Measurements from ENCODE around the gene SLC25A43. TPM values are rescaled to one million over a fixed set of nuclear protein-coding genes. Genes with fewer than 3 reads are reported as not detected.
"Not testable (repeated sequence)": the region's sequence is repeated elsewhere in the genome, so short reads cannot be mapped to it uniquely, and the experiment has no call there.

SLC25A43 gene
- total RNA-seq: 10 to 100 TPM; 18.4 to 33.7 (median 22.2) TPM

GRCh38 chrX:119398974-119399771, at the start of gene SLC25A43:
TSS of gene SLC25A43 (plus strand) at chrX:119399336. CDS start at chrX:119399404, 68 bp downstream.
- ATAC-seq (ENCODE audit: low FRiP score) (peak; percentile 87), DNase-seq (ENCODE audit: low spot score) (no peak)
- TF ChIP-seq CTCF (IDR thresholded peaks at IDR 0.05): no peak

DNA sequence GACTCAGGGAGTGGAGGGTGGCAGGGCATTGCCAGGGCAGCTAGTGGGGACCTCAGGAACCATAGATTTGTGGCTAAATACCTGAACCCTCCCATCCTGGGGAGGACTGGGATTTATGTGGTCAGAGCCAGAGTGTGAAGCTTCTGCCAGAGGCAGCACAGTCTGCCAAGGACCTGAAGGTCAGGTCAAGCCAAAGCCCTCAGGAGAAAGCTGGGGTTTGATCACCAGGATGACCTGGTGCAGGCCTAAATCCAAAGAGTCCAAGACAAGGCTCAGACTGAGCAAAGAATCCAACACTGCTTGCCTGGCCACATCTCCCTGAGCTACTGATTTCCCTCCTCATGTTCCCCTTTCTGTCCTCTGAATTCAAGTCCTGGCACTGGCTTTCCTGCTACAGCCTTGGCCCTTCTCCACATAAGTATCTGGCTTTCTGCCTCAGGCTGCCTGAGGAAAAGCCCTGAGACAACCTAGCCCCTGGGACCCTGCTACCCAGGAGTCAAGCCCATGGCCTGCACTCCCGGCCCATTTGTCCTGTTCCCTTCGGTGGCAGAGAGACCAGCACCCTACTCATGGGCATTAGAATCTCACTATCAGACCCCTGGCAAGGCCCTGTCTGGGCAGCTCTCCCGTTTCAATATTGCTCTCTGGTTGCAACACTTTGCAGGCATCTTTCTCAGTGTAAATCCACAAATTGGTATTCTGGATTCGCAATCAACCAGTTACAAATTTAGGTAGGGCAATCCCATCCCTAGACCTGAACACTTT, 39.3 kb upstream of the SLC25A43 start:
- no peak for ATAC-seq (ENCODE audit: low FRiP score)
- no peak for TF ChIP-seq CTCF (IDR thresholded peaks at IDR 0.05)
- no peak for DNase-seq (ENCODE audit: low spot score)

- not testable (repeated sequence) for DNase-seq (ENCODE audit: low spot score); ATAC-seq (ENCODE audit: low FRiP score)
Observed at GRCh38 chrX:119361451-119361850, 37.7 kb upstream of the SLC25A43 start.

DNA sequence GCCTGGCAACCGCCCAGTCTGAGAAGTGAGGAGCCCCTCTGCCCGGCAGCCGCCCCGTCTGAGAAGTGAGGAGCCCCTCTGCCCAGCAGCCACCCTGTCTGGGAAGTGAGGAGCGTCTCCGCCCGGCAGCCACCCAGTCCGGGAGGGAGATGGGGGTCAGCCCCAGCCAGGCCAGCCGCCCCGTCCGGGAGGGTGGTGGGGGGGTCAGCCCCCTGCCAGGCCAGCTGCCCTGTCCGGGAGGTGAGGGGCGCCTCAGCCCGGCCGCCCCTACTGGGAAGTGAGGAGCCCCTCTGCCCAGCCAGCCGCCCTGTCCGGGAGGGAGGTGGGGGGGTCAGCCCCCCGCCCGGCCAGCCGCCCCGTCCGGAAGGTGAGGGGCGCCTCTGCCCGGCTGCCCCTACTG, 37.1 kb upstream of the SLC25A43 start:
- ATAC-seq (ENCODE audit: low FRiP score); DNase-seq (ENCODE audit: low spot score): not testable (repeated sequence)

- no peak for TF ChIP-seq CTCF (IDR thresholded peaks at IDR 0.05)
- ATAC-seq (ENCODE audit: low FRiP score) (no peak), DNase-seq (ENCODE audit: low spot score) (no peak)
Observed at GRCh38 chrX:119363391-119363790, 35.7 kb upstream of the SLC25A43 start.

GRCh38 chrX:119371861-119372260, 27.3 kb upstream of the SLC25A43 start:
- not testable (repeated sequence) for ATAC-seq (ENCODE audit: low FRiP score); DNase-seq (ENCODE audit: low spot score)

GRCh38 chrX:119374736-119375135, 24.4 kb upstream of the SLC25A43 start:
- no peak for TF ChIP-seq CTCF (IDR thresholded peaks at IDR 0.05)
- no peak for DNase-seq (ENCODE audit: low spot score)
- ATAC-seq (ENCODE audit: low FRiP score): no peak

DNA sequence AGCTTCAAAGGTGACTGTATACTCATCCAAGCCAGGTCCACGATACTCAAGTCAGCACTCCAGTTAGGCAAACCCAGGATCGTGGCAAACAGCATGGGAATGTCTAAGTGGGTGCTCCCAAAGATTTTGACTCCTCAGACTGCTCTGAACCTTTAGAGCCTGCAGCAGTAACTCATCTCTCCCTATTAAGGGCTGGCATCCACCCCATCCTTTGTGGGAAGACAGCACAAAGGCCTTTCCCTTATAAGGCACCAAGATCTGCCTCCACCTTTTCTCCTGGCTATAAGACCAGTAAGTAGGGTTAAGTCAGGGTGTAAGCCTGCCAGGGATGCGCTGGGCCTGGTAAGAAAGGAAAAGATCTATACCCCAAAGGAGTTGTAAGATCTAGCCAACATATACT, 23.6 kb upstream of the SLC25A43 start:
- TF ChIP-seq CTCF (IDR thresholded peaks at IDR 0.05): no peak
- DNase-seq (ENCODE audit: low spot score): no peak
- no peak for ATAC-seq (ENCODE audit: low FRiP score)

Data from omental fat pad (tissue), 4 donors.